ENCODE results near the gene C12orf57. TPM values are rescaled to one million over a fixed set of nuclear protein-coding genes. Genes with fewer than 3 reads are reported as not detected.

The C12orf57 gene
- total RNA-seq, 4 donors from 2014 or later: 303 to 452 (median 386) TPM

- in situ Hi-C loops (cut with MboI; ENCODE audit: low pct_ligation_motif_present in 1 of 4, low pct_unique_long_range_greater_than_20kb in 1 of 4, low sequenced_read_pairs in 3 of 4) (no loop called here), intact Hi-C loops (cut with DNase I; ENCODE audit: low total_unique reads) (loop anchor here (2.0 to 10.0 kb wide), 2 partner anchors 41 to 139 kb away; partner anchors contain the start of gene C1RL)
- no peaks in the 10 kb centered on the region for H3K27me3 ChIP-seq
- peaks cover 28 to 65% (median 51%) of the 10 kb centered on the region in 4 donors for H3K4me1 ChIP-seq
- TF ChIP-seq EP300 (IDR thresholded peaks at IDR 0.05; ENCODE audit: low read depth) (no peak), POLR2A (IDR thresholded peaks at IDR 0.05) (no peak), CTCF (IDR thresholded peaks at IDR 0.05) (no peak), POLR2AphosphoS5 (IDR thresholded peaks at IDR 0.05) (no peak)
- no peaks in the 10 kb centered on the region for H3K9me3 ChIP-seq
- peak overlapping the region; percentile 89 to 95 (median 94) for H3K27ac ChIP-seq
- H3K4me3 ChIP-seq: peak overlapping the region in 1 of 4 donors; percentile 2
- WGBS, 2 donors (ENCODE audit: low coverage in 1 of 2): 48% methylated on average over 4 of the region's 4 CpGs; no CpG with 5 or more reads in 1 of the 2 donors
- H3K36me3 ChIP-seq: peaks cover 0 to 18% (median 9%) of the 10 kb centered on the region in 4 donors
- DNase-seq: no peak
These were observed 21.9 kb downstream of the C12orf57 start for GRCh38 chr12:6965714-6966113.

- no peak for TF ChIP-seq EP300 (IDR thresholded peaks at IDR 0.05; ENCODE audit: low read depth)
- no peak for TF ChIP-seq POLR2AphosphoS5 (IDR thresholded peaks at IDR 0.05)
- TF ChIP-seq POLR2A (IDR thresholded peaks at IDR 0.05): no peak
- TF ChIP-seq CTCF (IDR thresholded peaks at IDR 0.05): no peak
- H3K4me3 ChIP-seq: no peak overlapping the region
- whole genome bisulfite sequencing, 2 donors (ENCODE audit: low coverage in 1 of 2): 59 to 62% methylated on average over 4 to 7 of the region's 7 CpGs
- no peaks in the 10 kb centered on the region for H3K27me3 ChIP-seq
- peaks cover 0 to 18% (median 9%) of the 10 kb centered on the region in 4 donors for H3K36me3 ChIP-seq
- no peaks in the 10 kb centered on the region for H3K9me3 ChIP-seq
- in situ Hi-C loops (cut with MboI; ENCODE audit: low pct_ligation_motif_present in 1 of 4, low pct_unique_long_range_greater_than_20kb in 1 of 4, low sequenced_read_pairs in 3 of 4) (no loop called here), intact Hi-C loops (cut with DNase I; ENCODE audit: low total_unique reads) (loop anchor here (10.0 kb wide), 1 partner anchor 138 kb away; the partner anchor contains the start of gene C1RL)
- H3K27ac ChIP-seq: peak overlapping the region; percentile 89 to 95 (median 94)
- no peak for DNase-seq
- peaks cover 26 to 61% (median 46%) of the 10 kb centered on the region in 4 donors for H3K4me1 ChIP-seq
These were observed 22.5 kb downstream of the C12orf57 start for GRCh38 chr12:6966351-6966750.

- no peak for DNase-seq
- peaks cover 25 to 58% (median 39%) of the 10 kb centered on the region in 4 donors for H3K4me1 ChIP-seq
- intact Hi-C loops (cut with DNase I; ENCODE audit: low total_unique reads) (loop anchor here (10.0 kb wide), 1 partner anchor 137 kb away; the partner anchor contains the start of gene C1RL), in situ Hi-C loops (cut with MboI; ENCODE audit: low pct_ligation_motif_present in 1 of 4, low pct_unique_long_range_greater_than_20kb in 1 of 4, low sequenced_read_pairs in 3 of 4) (no loop called here)
- WGBS, 2 donors (ENCODE audit: low coverage in 1 of 2): 75% methylated on average over 9 of the region's 10 CpGs; no CpG with 5 or more reads in 1 of the 2 donors
- H3K4me3 ChIP-seq: no peak overlapping the region
- TF ChIP-seq POLR2A (IDR thresholded peaks at IDR 0.05): no peak
- TF ChIP-seq CTCF (IDR thresholded peaks at IDR 0.05): no peak
- TF ChIP-seq EP300 (IDR thresholded peaks at IDR 0.05; ENCODE audit: low read depth): no peak
- TF ChIP-seq POLR2AphosphoS5 (IDR thresholded peaks at IDR 0.05): no peak
- peaks cover 0 to 18% (median 9%) of the 10 kb centered on the region in 4 donors for H3K36me3 ChIP-seq
- H3K27me3 ChIP-seq: no peaks in the 10 kb centered on the region
- H3K9me3 ChIP-seq: no peaks in the 10 kb centered on the region
- H3K27ac ChIP-seq: peak overlapping the region in 3 of 4 donors; percentile 94 to 95 (median 95)
These were observed 23.9 kb downstream of the C12orf57 start for GRCh38 chr12:6967651-6968100.

GRCh38 chr12:6968426-6968825 is 24.6 kb downstream of the C12orf57 start:
- peak overlapping the region; percentile 89 to 95 (median 95) for H3K27ac ChIP-seq

More at GRCh38 chr12:6968426-6968825, 24.6 kb downstream of the C12orf57 start:
- peaks cover 25 to 58% (median 38%) of the 10 kb centered on the region in 4 donors for H3K4me1 ChIP-seq
- H3K4me3 ChIP-seq: no peak overlapping the region
- intact Hi-C loops (cut with DNase I; ENCODE audit: low total_unique reads): loop anchor here (10.0 kb wide), 1 partner anchor 136 kb away; the partner anchor contains the start of gene C1RL
- H3K9me3 ChIP-seq: no peaks in the 10 kb centered on the region
- WGBS, 2 donors (ENCODE audit: low coverage in 1 of 2): 78 to 93% methylated on average over 3 to 9 of the region's 9 CpGs
- peaks cover 0 to 18% (median 9%) of the 10 kb centered on the region in 4 donors for H3K36me3 ChIP-seq
- DNase-seq: no peak
- TF ChIP-seq POLR2A (IDR thresholded peaks at IDR 0.05) (no peak), EP300 (IDR thresholded peaks at IDR 0.05; ENCODE audit: low read depth) (no peak), CTCF (IDR thresholded peaks at IDR 0.05) (no peak), POLR2AphosphoS5 (IDR thresholded peaks at IDR 0.05) (no peak)
- in situ Hi-C loops (cut with MboI; ENCODE audit: low pct_ligation_motif_present in 1 of 4, low pct_unique_long_range_greater_than_20kb in 1 of 4, low sequenced_read_pairs in 3 of 4): no loop called here
- no peaks in the 10 kb centered on the region for H3K27me3 ChIP-seq

Data from transverse colon (tissue), 4 donors.